ENCODE measurements around the gene FARP1. TPM values are rescaled to one million over a fixed set of nuclear protein-coding genes. Genes with fewer than 3 reads are reported as not detected.

The FARP1 gene
- total RNA-seq, 4 donors from 2014 or later = 28.3 to 69.2 (median 36.4) TPM

DNA sequence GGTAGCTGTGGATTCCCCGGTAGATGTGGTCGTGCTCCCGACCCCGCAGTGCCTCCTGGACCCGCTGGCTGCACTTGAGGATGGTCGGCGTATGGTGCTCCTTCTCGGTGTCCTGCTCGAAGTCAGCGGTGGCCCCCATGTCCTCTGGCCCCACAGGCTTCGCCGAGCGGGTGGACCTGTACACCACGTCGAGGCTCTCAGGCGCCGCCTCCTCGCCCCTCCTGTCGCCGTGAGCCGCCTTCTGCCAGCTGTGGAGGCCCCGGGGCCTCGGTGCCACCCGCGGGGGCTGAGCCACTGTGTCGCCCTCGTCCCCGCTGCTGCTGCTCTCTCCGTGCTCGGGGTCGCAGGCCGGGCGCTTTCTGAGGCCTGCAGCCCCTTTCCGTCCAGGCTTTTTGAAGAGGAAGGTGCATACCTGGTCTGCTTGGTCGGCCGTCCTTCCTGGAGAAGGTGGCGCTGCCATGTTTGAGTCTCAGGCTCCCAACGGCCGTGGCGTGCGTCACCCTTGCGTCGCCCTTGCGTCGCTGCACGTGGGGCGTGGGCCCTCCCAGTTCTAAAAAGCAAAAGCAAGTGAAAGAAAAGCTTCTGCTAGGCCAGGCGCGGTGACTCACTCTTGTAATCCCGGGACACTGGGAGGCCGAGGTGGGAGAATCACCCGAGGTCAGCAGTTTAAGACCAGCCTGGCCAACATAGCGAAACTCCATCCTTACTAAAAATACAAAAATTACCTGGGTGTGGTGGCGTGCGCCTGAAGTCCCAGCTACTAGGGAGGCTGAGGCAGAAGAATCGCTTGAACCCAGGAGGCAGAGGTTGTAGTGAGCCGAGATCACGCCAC, 34.1 kb downstream of the FARP1 start, which contains the start of gene RNF113B:
TSS of gene RNF113B (minus strand) at position 493 of the 832 bp plus-strand sequence. CDS start at position 460, 33 bp downstream.
- H3K4me1 ChIP-seq = peaks cover 9 to 38% (median 28%) of the 10 kb centered on the region in 3 donors
- no peak within 1 kb of the TSS for H3K4me3 ChIP-seq
- WGBS, 2 donors (ENCODE audit: low coverage in 1 of 2) = 93 to 95% methylated on average over 3 to 8 of the region's 58 CpGs
- H3K9me3 ChIP-seq = no peaks in the 10 kb centered on the region
- no peaks in the 10 kb centered on the region for H3K36me3 ChIP-seq
- H3K27me3 ChIP-seq = no peaks in the 10 kb centered on the region
- no peak within 1 kb of the TSS for H3K27ac ChIP-seq
- TF ChIP-seq POLR2A (IDR thresholded peaks at IDR 0.05) = no peak
- no peak for TF ChIP-seq POLR2AphosphoS5 (IDR thresholded peaks at IDR 0.05)
- TF ChIP-seq EP300 (IDR thresholded peaks at IDR 0.05) = no peak
- TF ChIP-seq, protein P1, sequence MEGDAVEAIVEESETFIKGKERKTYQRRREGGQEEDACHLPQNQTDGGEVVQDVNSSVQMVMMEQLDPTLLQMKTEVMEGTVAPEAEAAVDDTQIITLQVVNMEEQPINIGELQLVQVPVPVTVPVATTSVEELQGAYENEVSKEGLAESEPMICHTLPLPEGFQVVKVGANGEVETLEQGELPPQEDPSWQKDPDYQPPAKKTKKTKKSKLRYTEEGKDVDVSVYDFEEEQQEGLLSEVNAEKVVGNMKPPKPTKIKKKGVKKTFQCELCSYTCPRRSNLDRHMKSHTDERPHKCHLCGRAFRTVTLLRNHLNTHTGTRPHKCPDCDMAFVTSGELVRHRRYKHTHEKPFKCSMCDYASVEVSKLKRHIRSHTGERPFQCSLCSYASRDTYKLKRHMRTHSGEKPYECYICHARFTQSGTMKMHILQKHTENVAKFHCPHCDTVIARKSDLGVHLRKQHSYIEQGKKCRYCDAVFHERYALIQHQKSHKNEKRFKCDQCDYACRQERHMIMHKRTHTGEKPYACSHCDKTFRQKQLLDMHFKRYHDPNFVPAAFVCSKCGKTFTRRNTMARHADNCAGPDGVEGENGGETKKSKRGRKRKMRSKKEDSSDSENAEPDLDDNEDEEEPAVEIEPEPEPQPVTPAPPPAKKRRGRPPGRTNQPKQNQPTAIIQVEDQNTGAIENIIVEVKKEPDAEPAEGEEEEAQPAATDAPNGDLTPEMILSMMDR (IDR thresholded peaks at IDR 0.05) = no peak
- ATAC-seq = no peak

DNA sequence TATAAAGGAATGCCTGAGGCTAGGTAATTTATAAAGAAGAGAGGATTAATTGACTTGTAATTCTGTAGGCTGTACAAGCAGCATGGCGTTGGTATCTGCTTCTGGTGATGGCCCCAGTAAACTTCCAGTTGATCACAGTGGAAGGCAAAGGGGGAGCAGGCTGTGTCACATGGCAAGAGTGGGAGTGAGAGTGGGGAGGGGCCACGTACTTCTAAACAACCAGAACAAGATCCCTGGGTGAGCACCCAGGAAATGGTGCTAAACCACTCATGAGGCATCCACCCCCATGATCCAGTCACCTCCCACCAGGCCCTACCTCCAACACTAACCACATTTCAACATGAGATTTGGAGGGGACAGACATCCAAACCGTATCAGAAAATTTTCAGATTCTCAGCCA, 37.2 kb downstream of the FARP1 start:
- Histone ChIP-seq H3K4me3 (no peak overlapping the region), H3K27ac (no peak overlapping the region), H3K4me1 (peaks cover 0 to 28% (median 2%) of the 10 kb centered on the region in 3 donors), H3K9me3 (no peaks in the 10 kb centered on the region), H3K36me3 (no peaks in the 10 kb centered on the region), H3K27me3 (no peaks in the 10 kb centered on the region)
- WGBS, 2 donors (ENCODE audit: low coverage in 1 of 2) = 79 to 82% methylated on average over 1 to 3 of the region's 3 CpGs
- TF ChIP-seq POLR2A (IDR thresholded peaks at IDR 0.05) (no peak), POLR2AphosphoS5 (IDR thresholded peaks at IDR 0.05) (no peak), EP300 (IDR thresholded peaks at IDR 0.05) (no peak)
- TF ChIP-seq, protein P1 (IDR thresholded peaks at IDR 0.05) = no peak
- no peak for ATAC-seq

DNA sequence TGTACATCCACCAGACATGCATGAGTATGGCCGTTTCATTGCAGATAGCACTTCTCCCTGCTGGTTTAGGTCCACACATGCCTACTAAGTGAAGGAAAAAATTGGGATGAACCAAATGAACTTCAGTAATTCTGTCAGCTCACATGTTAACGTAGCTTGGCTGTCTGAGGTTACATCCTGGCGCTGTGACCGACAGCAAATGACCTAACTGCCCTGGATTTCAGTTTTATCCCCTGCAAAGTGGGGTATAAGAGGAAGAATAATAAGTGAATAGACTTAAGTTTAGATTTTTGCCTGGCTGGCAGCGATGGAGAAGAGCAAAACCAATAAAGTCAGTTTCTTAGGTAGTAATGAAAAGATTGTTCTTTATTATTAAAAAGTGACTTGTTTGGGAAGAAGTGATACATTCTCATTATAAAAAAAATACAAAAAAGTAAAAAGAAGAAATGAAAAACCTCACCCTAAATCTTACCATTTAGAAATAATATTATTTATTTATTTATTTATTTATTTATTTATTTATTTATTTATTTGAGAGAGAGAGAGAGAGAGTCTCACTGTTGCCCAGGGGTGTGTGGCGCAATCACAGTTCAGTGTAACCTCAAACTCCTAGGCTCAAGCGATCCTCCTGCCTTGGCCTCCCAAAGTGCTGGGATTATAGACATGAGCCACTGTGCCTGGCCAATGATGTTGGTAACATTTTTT, 38.4 kb downstream of the FARP1 start:
- no peak for TF ChIP-seq POLR2AphosphoS5 (IDR thresholded peaks at IDR 0.05)
- TF ChIP-seq EP300 (IDR thresholded peaks at IDR 0.05) = no peak
- TF ChIP-seq, protein P1 (IDR thresholded peaks at IDR 0.05) = no peak
- TF ChIP-seq POLR2A (IDR thresholded peaks at IDR 0.05) = no peak
- WGBS, 2 donors (ENCODE audit: low coverage in 1 of 2) = 89 to 98% methylated on average over 7 of the region's 7 CpGs
- no peaks in the 10 kb centered on the region for H3K27me3 ChIP-seq
- H3K27ac ChIP-seq = no peak overlapping the region
- no peaks in the 10 kb centered on the region for H3K9me3 ChIP-seq
- H3K4me1 ChIP-seq = peaks cover 0 to 22% (median 2%) of the 10 kb centered on the region in 3 donors
- ATAC-seq = no peak
- no peak overlapping the region for H3K4me3 ChIP-seq
- no peaks in the 10 kb centered on the region for H3K36me3 ChIP-seq

DNA sequence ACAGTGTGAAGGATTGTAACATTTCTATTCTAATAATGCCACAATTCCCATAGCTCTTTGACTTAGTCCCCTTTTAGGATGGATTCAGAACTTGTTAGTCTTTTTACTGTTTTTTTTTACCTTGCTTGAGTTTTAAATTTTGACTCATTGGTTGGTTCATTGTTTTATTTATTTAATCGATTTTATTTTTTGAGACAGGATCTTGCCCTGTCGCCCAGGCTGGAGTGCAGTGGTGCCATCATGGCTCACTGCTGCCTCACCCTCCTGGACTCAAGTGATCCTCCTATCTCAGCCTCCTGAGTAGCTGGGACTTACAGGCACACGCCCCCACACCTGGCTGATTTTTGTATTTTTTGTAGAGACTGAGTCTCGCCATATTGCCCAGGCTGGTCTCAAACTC, 39.3 kb downstream of the FARP1 start:
- no peaks in the 10 kb centered on the region for H3K36me3 ChIP-seq
- peaks cover 0 to 25% (median 2%) of the 10 kb centered on the region in 3 donors for H3K4me1 ChIP-seq
- WGBS, 2 donors (ENCODE audit: low coverage in 1 of 2) = 83% methylated on average over 3 of the region's 4 CpGs; no CpG with 5 or more reads in 1 of the 2 donors
- no peaks in the 10 kb centered on the region for H3K27me3 ChIP-seq
- no peak for ATAC-seq
- TF ChIP-seq EP300 (IDR thresholded peaks at IDR 0.05) (no peak), POLR2A (IDR thresholded peaks at IDR 0.05) (no peak), POLR2AphosphoS5 (IDR thresholded peaks at IDR 0.05) (no peak)
- TF ChIP-seq, protein P1 (IDR thresholded peaks at IDR 0.05) = no peak
- no peaks in the 10 kb centered on the region for H3K9me3 ChIP-seq
- H3K27ac ChIP-seq = peak overlapping the region in 2 of 4 donors; percentile 64 to 65
- no peak overlapping the region for H3K4me3 ChIP-seq

All from gastroesophageal sphincter (tissue), 4 donors.